NCI-H1105 (cell line): Measurements from ENCODE around the gene NUDT22.

ENCODE experiments used
- DNase-seq: peaks from one replicate; lab custom pipeline; 2025; lab: John Stamatoyannopoulos, UW

The NUDT22 gene

DNA sequence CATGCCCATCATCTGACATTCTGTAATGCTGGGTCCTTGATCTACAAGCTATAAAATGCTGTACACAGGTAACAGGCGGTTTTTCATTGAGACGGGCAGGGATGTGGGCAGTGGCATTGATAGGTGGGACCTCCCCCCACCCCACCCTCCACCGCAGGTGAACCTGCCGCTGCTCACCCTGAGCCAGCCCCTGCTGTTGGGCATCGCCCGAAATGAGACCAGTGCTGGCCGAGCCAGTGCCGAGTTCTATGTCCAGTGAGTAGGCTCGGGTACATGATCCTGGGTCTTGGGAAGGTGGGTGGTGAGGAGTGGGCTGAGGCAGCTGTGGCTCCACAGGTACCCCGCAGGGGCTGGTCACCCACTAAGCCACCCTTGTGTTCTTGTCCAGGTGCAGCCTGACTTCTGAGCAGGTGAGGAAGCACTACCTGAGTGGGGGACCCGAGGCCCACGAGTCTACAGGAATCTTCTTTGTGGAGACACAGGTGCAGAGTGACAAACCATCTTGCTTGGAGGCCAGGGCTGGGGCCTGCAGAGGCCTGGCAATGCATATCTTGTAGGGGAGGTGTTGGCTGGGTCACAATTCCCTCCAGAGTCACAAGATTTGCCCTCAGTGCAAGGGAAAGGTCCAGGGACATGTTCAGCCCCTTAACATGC is 3.1 kb downstream of the NUDT22 start:
- DNase-seq: no peak

DNA sequence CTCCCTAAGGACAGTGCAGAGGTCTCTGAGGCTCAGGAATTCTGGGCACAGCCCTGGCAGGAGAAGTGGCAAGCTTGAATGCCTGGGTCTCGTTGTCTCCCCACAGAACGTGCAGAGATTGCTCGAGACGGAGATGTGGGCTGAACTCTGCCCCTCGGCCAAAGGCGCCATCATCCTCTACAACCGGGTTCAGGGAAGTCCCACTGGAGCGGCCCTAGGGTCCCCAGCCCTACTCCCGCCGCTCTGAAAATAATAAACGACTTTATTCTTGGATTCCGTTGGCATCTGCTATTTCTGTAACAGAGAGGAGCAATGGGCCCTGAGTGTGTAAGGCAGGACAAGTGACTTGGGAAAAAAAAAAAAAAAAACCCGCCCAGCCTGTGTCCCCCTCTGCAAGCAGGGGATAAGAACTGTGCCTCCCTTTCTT is 3.7 kb downstream of the NUDT22 start:
- DNase-seq: no peak

DNA sequence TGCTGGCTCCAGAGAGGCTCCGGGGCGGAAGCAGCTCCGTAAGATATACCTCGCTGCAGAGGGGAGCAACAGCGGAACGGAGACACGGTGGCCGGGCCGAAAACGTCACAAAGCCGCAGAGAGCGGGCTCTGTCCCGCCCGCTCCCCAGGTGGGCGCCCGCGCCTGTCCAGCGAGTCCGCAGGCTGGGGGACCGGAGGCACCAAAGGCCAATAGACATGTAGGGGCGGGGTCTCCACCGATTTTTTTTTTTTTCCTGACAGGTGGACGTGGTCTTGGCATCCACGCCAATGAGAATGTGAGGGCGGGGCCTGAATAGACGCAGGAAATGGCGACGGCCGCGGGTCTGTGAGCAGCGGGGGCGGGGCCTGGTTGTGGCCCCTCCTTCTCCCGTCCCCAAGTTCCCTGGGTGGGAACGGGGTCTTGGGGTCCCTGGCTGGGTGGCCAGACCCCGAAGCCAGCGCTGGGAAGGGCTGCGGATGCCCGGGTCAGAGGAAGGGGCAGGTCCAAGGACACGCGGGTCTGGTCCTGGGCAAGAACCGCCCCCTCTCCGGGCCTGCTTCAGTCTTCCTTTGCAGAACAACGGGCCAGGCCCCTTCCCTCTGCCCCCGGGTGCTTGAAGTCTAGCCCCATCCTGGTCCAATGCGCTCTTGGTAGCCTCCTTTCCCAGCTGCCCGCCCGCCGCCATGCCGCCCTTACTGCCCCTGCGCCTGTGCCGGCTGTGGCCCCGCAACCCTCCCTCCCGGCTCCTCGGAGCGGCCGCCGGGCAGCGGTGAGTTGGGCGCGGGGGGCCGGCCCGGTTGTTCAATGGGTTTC is 4.3 kb downstream of the NUDT22 start, which contains the start of gene DNAJC4:
TSS of gene DNAJC4 (plus strand) at position 378 of the 814 bp plus-strand sequence. CDS start at position 685, 307 bp downstream.
- DNase-seq: peak; percentile 96

DNA sequence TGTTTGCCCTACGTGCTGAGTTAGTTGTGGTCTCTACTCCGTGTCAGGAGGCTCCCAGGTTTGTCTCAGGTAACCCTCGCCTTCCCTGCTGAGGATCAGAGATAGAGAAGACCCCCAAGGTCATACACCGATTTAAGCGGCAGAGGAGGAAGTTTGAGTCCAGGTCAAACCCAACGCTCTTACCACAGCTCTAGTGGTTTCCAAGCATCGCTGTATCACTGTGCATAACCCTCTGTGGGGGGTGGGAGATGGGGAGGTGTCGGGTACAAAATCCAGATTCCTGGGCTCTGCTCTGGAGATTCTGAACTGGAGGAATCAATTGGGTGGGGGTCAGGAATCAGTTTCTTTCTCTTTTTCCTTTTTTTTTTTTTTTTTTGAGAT is 4.9 kb downstream of the NUDT22 start:
- DNase-seq: no peak

DNA sequence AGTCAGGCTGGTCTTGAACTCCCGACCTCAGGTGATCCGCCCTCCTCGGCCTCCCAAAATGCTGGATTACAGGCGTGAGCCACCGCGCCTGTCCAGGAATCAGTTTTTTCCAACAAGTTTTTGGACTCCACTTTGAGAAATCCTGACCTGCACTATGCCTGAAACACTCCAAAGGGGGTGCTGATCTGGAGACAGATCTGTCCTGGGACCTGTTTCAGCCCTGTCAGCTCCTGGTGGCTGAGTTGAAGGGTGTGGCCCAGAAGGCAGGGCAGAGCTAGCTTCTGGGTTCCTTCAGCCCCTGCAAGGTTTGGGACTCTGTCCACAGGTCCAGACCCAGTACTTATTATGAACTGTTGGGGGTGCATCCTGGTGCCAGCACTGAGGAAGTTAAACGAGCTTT is 5.5 kb downstream of the NUDT22 start:
- no peak for DNase-seq

DNA sequence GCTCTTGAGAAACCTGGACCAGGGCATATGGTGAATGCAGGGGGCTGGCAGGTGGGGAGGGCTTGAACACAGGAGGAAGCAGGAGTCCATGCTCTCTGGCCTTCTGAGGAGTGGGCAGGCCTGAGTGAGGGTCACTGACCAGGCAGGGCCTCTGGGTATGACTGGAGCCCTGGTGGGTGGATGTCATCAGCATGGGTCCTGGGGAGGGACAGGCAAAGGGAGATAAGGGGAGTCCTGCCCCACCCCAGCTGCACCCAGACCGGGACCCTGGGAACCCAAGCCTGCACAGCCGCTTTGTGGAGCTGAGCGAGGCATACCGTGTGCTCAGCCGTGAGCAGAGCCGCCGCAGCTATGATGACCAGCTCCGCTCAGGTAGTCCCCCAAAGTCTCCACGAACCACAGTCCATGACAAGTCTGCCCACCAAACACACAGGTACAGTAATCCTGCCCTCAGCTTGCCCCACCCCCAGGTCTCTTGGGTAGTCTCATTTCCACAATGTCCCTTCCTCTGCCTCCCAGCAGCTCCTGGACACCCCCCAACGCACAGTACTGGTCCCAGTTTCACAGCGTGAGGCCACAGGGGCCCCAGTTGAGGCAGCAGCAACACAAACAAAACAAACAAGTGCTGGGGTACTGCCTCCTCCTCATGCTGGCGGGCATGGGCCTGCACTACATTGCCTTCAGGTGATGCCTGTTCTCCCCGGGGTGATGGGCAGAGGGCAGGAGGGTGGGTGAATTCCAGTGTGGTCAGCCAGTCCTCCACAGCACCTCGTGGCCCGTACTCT is 6.3 kb downstream of the NUDT22 start:
- DNase-seq: no peak

DNA sequence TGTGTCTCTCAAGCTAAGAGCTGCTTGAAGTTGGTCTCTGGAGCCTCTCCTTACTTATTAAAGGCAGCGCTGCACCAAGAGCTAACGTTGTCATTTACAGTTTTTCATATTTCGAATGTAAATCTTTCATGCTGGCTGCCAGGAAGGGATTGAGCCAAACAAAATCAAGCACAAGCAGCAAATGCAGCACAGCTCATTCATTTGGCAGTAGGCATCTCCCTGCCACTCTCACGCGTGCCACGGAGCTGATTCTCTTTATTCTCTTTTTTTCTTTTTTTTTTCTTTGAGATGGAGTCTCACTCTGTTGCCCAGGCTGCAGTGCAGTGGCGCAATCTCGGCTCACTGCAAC is 6.9 kb downstream of the NUDT22 start:
- no peak for DNase-seq

DNA sequence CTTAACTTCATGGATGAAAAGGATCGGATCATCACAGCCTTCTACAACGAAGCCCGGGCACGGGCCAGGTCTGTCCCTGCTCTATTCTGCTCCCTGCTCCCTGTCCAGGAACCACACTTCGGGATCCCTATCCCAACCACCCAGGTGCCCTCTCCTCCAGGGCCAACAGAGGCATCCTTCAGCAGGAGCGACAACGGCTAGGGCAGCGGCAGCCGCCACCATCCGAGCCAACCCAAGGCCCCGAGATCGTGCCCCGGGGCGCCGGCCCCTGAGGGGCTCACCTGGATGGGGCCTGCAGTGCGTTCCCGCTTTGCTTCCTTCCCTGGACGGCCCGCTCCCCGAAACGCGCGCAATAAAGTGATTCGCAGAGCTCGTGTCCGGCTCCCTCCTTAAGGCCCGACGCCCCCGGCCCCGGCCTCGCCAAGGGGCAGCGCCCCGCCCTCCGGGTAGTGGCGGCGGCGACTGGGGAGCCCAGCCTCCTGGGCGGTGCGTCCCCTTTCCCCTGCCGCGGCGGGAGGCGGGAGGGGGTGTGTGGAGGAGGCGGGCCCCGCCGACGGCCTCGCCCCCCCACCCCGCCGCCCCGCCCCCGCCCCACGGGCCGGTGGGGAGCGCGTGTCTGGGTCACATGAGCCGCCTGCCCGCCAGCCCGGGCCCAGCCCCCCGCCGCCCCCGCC is 8.0 kb downstream of the NUDT22 start, which contains the start of gene VEGFB:
TSS of gene VEGFB (plus strand) at position 672 of the 674 bp plus-strand sequence. CDS start 250 bp downstream, outside the sequence.
- DNase-seq: peak; percentile 52

DNA sequence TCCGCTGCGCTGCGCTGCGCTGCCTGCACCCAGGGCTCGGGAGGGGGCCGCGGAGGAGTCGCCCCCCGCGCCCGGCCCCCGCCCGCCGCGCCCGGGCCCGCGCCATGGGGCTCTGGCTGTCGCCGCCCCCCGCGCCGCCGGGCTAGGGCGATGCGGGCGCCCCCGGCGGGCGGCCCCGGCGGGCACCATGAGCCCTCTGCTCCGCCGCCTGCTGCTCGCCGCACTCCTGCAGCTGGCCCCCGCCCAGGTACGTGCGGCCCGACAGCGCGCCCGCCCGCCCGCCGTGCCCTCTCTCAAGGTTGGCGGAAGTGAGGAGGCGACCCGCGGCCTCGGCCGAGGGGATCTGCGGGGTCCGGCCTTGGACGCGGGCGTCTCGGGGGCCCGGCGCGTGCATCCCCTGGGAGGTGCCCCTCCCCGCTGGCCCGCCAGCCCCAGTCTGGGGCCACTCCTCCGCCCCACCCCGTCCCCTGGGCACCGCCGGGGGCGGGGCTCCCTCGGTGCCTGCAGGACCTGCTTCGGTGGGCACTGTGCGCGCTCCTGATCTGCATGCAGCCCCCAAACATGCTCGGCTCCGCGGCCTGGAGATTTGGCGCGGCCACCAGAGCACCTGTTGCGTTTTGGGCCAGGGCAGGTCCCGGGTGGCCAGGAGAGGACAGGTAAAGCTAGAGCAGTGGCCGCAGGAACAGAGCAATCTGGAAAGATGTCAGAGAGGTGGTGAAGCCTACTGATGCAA is 8.7 kb downstream of the NUDT22 start:
- DNase-seq: peak; percentile 37

DNA sequence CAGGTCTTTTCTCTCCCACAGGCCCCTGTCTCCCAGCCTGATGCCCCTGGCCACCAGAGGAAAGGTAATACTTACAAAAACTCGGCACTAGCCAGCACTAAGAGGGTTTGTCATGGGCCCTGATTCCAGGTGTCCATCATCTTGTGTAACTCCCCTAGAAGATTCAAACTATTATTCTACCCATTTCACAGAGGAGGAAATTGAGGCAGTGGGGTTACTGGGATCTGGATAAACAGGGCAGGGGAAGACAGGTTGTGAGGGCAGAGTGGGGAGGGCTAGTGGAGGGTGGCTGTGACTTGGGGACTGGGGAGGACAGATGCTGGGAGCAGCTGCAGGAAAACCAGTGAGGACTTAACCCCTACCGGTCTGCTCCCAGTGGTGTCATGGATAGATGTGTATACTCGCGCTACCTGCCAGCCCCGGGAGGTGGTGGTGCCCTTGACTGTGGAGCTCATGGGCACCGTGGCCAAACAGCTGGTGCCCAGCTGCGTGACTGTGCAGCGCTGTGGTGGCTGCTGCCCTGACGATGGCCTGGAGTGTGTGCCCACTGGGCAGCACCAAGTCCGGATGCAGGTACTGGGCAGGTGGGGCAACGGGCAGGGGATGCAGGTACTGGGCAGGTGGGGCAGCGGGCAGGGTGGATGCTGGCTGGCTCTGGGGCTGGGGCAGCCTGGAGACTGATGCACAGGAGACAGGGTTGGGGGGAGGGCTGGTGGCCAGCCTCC is 9.5 kb downstream of the NUDT22 start:
- no peak for DNase-seq

DNA sequence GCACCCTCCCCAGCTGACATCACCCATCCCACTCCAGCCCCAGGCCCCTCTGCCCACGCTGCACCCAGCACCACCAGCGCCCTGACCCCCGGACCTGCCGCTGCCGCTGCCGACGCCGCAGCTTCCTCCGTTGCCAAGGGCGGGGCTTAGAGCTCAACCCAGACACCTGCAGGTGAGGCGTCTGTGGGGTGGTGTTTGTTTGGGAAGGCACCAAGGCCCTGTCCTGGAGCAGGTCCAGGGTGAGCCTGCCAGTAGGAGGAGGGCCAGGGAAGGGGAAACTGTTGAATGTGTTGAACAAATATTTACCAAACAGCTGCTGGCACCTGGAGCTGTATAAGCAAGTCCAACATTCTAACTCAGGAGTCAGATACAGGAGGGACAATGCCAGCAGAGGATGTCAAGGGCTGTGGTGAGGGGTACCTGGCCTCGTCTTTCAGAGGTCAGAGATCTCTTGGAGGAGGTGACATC is 11.4 kb downstream of the NUDT22 start:
- DNase-seq: peak; percentile 93

DNA sequence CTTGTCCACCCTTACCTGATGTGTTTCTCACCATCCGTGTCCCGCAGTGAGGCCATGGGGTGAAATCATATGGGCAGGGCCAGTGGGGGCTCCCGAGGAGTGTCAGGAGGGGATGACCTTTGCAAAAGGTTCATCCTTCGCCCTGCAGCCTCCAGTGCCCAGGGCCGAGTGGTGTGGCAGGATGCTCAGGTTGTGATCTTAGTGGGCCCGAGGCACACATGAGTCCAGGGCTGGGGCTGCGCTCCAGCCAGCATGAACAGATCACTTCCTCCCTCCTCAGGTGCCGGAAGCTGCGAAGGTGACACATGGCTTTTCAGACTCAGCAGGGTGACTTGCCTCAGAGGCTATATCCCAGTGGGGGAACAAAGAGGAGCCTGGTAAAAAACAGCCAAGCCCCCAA is 12.0 kb downstream of the NUDT22 start:
- DNase-seq: no peak

DNA sequence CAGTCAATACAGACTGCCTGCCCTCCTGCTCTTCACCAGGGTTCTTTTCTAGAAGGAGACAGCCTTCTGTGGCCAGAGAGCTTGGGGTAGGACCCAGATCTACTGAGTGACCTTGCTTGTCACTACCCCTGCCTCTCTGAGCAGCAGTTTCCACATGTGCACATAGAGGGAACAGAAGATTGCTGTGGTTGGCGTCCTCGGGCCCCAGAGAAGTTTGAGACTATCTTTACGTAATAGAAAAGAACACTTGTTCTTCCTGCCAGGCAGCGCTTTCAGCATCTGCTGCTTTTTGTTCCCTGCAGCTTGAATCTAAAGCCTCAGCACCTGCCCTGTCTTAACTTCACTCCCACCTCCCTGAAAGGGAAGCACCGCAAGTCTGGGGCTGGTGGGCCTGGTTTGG is 12.9 kb downstream of the NUDT22 start:
- DNase-seq: no peak

DNA sequence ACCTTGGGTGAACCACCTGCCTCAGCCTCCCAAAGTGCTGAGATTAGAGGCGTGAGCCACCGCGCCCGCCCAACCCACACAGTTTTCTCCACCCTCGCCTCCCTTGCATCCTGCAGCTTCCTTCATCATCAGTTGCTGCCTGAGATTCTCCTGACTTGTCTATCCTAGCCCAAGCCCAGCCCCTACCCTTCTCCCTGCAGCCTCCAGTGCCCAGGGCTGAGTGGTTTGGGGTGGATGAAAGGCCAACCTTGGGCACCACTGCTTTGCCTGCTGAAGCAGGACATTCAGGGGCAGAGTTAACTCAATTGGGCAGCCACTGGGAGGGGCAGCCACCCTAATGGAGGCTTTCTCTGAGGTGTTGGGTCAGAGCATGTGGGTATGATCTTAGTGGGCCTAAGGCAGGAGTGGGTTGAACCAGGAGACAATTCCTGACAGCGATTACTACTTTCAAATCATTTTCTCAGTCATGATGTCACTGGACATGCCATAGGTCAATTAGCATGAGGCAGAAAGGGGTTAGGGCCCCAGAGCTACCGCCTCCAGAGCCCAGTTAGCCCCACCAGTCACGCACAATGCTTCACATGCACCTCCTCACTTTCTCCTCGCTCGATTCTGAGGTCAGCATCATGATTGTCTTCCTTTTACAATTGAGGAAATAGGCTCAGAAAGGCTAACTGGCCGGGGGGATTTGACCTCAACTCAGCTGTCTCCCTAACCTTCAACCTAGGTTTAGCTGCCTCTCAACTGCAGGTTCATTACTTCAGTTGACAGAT is 13.8 kb downstream of the NUDT22 start:
- no peak for DNase-seq

DNA sequence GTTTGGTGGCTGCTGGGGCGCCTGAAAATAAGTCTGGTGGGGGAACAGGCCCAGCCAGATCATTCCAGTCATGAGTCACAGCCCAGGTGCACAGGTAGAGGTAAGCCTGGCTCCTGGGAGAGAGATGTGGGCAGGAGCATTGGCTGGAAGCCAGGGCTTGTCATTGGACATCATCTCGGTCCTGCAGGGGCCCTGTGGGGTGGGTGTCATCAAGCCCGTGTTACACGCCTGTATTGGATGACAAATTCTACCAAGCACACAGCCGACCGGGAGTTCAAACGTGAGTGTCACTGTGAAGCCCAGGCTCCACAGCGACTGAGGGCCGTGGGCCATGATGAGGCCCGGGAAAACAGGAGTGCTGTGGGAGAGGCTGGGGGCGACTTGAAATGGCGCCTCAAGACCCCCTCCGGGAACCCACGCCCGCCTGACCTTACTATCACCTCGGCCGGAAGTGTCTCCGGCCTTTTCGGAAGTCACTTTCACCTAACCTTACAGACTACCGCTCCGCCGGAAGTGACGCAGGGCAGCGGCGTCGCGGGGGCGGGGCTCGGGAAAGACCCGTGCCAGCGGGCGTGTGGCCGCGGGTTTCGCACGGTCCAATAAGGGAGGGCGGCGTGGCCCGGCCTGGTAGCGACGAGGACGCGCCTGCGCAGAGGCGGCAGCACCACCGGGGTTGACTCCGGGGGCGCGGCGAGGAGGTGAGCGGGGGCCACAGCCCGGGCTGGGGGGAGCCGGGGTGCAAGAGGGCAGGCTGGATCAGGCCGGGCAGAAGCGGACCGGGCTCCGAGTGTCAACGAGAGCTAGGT is 14.6 kb downstream of the NUDT22 start, which contains the start of gene FKBP2:
TSS of gene FKBP2 (plus strand) at position 661 of the 806 bp plus-strand sequence. CDS start 1,293 bp downstream, outside the sequence.
- peak; percentile 96 for DNase-seq

DNA sequence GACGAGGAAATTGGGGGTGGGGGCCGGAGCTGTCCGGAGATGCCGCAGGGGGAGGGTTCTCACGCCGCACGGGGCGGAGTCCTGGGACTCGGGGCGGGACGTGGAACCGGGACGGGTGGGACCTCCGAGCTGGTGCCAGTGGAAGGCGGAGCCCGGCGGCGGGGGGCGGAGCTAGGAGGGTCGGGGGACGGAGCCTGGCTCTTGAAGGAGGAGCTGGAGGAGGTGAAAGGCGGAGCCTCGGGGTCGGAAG is 15.1 kb downstream of the NUDT22 start:
- peak; percentile 97 for DNase-seq

DNA sequence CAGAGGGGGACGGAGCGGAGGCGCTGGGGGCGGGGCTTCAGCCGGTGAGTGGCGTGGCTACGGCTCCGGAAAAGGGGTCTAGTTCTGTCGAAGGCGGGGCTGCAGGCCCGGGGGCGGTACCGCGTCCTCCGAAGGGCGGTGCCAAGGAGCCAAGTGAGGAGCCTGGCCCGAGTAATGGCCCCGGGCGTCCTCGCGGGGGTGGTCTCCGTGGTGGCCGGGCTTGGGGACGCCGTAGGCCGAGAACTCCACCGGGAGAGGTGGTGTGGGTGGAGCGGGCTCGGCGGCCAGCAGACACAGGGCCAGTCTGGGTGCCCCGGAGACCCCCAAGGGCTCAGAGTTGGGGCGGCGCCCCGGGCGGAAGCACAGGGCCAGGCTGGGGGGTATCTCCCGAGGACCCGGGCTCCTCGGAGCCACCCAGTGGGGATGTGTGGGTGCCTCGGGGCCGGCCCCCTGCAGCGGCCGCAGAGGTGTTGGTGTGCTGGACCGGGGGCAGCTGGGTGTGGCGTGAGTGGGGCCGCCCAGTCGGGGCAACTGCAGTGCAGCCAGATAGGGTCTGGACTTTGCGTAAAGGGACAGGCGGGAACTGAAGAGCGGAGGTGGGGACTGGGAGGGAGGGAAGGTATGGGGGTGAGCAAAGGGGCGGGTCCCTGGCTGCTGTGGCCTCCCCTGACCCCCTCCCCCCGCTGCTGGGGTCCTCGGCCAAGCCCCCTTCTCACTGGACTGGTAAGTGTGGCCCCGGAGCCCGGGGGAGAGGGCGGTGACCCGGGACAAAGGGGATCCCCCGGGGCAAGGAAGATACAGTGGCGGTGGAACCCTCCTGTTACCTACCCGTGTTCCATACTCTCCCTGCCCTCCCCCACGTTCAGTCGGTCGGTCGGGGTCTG is 15.7 kb downstream of the NUDT22 start:
- DNase-seq: no peak

DNA sequence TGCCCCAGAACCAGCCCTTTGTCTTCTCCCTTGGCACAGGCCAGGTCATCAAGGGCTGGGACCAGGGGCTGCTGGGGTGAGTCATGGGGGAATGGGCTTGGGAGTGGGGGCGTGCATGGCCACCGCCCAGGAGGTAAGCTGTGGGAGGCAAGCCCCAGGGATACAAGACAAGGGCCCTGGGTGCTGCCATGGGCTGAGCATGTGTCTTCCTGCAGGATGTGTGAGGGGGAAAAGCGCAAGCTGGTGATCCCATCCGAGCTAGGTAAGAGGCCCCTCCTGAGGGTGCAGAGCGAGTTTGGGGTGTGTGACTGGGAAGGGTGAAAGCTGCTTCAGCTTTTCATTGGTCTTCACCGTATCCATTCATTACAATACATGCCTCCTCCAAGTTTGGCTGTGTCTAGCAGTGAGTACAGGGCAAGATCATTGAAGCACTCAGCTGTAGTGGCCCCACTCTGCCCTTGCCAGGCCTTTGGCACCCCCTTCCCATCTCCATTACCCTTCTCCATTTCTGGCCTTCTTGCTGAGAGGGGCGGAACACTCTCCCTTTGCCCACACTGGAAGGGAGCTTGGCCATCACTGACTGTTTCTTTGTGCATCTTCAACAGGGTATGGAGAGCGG is 17.3 kb downstream of the NUDT22 start:
- DNase-seq: no peak
